ENCODE data around the gene RCCD1. TPM values are rescaled to one million over a fixed set of nuclear protein-coding genes. Genes with fewer than 3 reads are reported as not detected.

The RCCD1 gene
- total RNA-seq, 1 donor from 2014 or later = 32.7 TPM

DNA sequence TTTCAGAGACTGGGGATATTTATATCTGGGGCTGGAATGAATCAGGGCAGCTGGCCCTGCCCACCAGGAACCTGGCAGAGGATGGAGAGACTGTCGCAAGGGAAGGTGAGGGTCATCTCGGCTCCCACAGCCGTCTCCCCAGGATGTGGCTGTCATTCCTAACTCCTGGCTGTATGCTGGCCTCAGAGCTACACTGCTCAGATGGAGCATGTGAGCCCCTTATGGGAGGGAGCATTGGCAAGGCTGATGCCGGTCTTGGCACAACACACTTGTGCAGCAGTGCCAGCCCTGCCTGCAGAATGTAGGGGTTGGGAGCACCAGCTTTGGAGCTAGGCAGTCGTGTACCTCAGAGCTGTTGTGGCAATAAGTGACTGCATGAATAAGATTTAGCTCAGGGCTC lies 5.2 kb downstream of the RCCD1 start:
- H3K4me3 ChIP-seq (ENCODE audit: low read depth, low read length) = no peak overlapping the region
- TF ChIP-seq, protein P1, sequence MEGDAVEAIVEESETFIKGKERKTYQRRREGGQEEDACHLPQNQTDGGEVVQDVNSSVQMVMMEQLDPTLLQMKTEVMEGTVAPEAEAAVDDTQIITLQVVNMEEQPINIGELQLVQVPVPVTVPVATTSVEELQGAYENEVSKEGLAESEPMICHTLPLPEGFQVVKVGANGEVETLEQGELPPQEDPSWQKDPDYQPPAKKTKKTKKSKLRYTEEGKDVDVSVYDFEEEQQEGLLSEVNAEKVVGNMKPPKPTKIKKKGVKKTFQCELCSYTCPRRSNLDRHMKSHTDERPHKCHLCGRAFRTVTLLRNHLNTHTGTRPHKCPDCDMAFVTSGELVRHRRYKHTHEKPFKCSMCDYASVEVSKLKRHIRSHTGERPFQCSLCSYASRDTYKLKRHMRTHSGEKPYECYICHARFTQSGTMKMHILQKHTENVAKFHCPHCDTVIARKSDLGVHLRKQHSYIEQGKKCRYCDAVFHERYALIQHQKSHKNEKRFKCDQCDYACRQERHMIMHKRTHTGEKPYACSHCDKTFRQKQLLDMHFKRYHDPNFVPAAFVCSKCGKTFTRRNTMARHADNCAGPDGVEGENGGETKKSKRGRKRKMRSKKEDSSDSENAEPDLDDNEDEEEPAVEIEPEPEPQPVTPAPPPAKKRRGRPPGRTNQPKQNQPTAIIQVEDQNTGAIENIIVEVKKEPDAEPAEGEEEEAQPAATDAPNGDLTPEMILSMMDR (conservative IDR thresholded peaks at IDR 0.05; ENCODE audit: low read depth, low read length) = no peak
- no peak for DNase-seq (ENCODE audit: low read depth)

DNA sequence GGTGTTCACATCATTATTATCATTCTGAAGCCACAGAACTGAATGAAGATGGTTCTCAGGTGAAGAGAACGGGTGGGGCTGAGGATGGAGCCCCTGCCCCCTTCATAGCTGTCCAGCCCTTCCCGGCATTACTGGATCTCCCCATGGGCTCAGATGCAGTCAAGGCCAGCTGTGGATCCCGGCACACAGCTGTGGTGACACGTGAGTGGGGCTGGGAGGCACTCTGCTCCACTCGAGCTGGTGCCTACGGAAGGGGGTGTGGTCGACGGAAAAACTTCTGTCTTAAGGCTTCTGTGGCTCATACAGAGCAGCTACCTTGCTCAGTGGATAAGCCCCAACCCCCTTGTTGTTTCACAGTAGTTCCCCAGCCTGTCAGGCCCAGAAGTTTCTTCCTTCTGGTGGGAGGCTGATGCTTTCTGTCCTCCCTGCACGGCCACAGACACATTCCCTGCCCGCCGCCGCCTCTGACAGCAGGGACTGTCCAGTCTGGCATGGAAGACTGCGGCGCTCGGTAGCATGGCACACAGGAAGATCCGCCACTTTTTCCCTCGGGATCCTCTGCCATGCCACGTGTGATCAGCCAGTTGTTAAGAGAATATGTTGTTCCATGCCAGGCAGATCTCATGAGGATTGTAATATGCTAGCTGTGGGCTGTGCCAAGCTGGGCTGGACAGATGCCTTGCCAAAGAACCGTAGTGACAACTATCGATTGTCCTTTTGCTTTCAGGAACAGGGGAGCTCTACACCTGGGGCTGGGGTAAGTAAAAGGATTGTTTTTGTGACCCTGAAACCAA lies 5.8 kb downstream of the RCCD1 start:
- DNase-seq (ENCODE audit: low read depth) = no peak
- no peak overlapping the region for H3K4me3 ChIP-seq (ENCODE audit: low read depth, low read length)
- TF ChIP-seq, protein P1 (conservative IDR thresholded peaks at IDR 0.05; ENCODE audit: low read depth, low read length) = no peak

DNA sequence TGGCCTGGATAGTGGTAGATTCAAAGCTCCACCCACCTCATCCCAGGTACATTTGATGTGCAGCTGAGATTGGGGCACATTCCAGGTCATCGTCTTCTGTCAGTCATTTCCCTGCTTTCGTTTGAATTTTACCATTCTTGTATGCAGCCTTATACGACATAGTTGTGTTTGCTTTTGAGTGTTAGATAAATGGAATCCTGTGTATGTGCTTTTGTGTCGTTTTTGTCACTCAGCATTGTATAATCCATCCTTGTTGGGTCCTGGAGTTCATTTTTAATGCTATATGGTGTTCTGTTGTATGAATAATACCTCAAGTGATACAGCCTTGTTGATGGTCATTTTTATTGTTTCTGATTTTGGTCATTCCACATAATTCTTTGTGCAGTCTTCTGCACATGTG lies 7.3 kb downstream of the RCCD1 start:
- TF ChIP-seq, protein P1 (conservative IDR thresholded peaks at IDR 0.05; ENCODE audit: low read depth, low read length) = no peak
- no peak for DNase-seq (ENCODE audit: low read depth)
- no peak overlapping the region for H3K4me3 ChIP-seq (ENCODE audit: low read depth, low read length)

DNA sequence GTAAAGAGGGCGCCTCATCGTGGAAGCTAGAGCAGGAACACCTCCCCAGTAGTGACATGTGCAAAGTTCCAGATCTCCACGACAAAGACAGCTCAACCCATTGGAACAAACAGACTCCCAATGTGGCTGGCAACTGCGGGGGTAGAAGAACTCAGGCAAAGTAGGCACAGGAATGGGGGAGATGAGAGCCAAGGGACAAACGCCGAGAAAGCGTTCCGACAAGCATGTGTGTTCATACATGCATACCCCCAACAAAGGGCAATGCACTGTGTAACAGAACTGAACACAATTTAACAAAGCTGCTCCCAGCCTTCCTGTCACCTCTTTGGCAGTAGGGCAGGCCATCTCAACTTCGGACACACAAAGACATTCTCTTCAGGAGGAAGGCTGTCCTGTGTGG lies 11.6 kb downstream of the RCCD1 start:
- H3K4me3 ChIP-seq (ENCODE audit: low read depth, low read length) = no peak overlapping the region
- TF ChIP-seq, protein P1 (conservative IDR thresholded peaks at IDR 0.05; ENCODE audit: low read depth, low read length) = no peak

DNA sequence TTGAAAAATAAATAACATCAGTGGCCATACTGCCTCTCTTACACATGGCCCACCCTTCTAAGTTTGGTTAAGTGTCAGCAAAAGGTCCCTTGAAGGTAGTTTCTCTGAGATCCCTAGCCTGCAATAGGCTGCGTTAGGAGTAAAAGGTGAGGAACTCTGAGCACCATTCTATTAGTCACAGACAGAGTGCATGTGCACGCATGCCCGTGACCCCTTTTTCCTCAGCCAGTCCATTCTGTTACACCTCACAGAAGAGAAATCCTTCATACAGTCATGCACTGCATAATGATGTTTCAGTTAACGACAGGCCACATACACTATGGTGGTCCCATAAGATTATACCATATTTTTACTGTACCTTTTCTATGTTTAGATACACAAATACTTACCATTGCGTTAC lies 12.5 kb downstream of the RCCD1 start:
- H3K4me3 ChIP-seq (ENCODE audit: low read depth, low read length) = no peak overlapping the region
- TF ChIP-seq, protein P1 (conservative IDR thresholded peaks at IDR 0.05; ENCODE audit: low read depth, low read length) = no peak
- DNase-seq (ENCODE audit: low read depth) = no peak

More for the DNA sequence above, 11.6 kb downstream of the RCCD1 start:
- no peak for DNase-seq (ENCODE audit: low read depth)

DNA sequence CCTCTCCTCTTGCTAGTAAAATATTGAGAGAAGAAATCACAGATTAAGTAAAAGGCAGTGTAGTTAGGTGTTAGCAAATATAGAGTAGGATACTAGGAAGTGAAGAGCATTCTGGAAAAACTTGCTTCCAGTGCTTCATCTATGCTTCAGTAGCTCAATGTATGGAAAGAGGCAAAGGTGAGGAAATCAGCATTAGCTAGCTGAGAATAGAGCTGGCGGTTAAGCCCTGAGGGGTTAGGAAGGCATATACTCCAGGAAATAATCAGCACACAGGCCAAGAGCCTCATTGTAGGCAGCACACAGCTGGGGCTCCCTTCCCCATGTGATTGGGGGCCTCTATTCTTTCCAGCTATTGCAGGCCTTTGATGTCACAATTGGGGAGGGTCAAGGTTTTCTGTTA lies 13.8 kb downstream of the RCCD1 start:
- no peak for DNase-seq (ENCODE audit: low read depth)
- H3K4me3 ChIP-seq (ENCODE audit: low read depth, low read length) = no peak overlapping the region
- TF ChIP-seq, protein P1 (conservative IDR thresholded peaks at IDR 0.05; ENCODE audit: low read depth, low read length) = no peak

DNA sequence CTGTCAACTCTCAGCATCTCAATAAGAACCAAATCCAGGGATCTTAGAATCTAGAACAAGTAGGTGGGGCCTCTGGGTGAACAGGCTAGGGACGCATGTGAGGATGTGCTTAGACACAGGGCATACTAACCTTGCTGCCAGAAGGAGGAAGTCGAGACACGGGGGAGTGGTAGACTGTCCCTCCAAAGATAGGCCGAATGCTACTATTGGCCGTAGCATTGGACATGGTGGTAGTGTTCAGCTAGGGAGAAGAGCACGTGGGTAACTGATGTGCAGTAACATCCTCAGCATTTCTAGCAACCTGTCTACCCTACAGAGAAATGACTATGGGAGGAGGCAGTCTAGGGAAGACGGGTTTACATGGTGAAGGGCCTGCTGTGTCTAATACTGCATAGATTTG lies 15.6 kb downstream of the RCCD1 start:
- no peak for DNase-seq (ENCODE audit: low read depth)
- H3K4me3 ChIP-seq (ENCODE audit: low read depth, low read length) = no peak overlapping the region
- TF ChIP-seq, protein P1 (conservative IDR thresholded peaks at IDR 0.05; ENCODE audit: low read depth, low read length) = no peak

Measured in epithelial cell of proximal tubule (primary cell).